ENCODE measurements around the gene THAP9.
"Not testable (repeated sequence)": the region's sequence is repeated elsewhere in the genome, so short reads cannot be mapped to it uniquely, and the experiment has no call there.

The THAP9 gene

DNA sequence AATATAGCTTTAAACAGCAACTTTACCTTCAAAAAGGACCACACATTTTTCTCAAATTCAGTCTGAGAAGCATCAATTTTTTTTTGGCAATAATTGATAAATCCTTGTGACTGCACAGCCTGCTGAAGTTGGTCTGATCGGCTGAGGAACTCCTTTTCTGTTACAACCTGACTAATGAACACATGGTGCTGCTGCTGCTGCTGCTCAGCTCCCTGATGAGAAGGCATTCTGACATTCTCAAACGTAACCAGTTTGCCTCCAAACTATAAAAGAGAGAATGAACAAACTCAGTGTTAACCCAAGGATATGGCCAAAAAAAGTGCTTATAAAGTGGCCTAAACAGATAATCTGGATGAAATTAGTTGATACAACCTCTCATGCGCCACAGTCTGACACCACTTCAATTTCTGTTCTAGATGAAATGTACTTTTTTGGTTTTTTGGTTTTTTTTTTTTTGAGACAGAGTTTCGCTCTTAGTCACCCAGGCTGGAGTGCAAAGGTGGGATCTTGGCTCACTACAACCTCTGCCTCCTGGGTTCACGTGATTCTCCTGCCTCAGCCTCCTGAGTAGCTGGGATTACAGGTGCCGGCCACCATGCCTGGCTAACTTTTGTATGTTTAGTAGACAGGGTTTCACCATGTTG is 36.1 kb upstream of the THAP9 start:
- TF ChIP-seq, protein P1, sequence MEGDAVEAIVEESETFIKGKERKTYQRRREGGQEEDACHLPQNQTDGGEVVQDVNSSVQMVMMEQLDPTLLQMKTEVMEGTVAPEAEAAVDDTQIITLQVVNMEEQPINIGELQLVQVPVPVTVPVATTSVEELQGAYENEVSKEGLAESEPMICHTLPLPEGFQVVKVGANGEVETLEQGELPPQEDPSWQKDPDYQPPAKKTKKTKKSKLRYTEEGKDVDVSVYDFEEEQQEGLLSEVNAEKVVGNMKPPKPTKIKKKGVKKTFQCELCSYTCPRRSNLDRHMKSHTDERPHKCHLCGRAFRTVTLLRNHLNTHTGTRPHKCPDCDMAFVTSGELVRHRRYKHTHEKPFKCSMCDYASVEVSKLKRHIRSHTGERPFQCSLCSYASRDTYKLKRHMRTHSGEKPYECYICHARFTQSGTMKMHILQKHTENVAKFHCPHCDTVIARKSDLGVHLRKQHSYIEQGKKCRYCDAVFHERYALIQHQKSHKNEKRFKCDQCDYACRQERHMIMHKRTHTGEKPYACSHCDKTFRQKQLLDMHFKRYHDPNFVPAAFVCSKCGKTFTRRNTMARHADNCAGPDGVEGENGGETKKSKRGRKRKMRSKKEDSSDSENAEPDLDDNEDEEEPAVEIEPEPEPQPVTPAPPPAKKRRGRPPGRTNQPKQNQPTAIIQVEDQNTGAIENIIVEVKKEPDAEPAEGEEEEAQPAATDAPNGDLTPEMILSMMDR (conservative IDR thresholded peaks at IDR 0.05; ENCODE audit: low read depth, low read length): no peak
- DNase-seq (ENCODE audit: low read depth): no peak
- H3K4me3 ChIP-seq (ENCODE audit: low read length): no peak overlapping the region

DNA sequence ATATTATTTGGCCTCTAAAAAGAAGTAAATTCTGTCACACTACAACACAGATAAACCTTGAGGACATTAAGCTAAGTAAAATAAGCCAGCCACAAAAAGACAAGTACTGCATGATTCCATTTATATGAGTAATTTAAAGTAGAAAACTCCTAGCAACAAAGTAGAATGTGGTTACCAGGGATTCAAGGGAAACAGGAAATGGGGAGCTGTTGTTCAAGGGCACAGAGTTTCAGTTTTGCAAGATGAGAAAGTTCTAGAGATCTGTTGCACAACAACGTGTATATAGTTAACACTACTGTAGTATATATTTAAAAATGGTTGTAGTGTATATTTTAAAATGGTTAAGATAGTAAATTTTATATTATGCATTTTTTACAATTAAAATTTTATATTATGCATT is 34.9 kb upstream of the THAP9 start:
- peak; percentile 34 for DNase-seq (ENCODE audit: low read depth)
- TF ChIP-seq, protein P1 (conservative IDR thresholded peaks at IDR 0.05; ENCODE audit: low read depth, low read length): no peak
- no peak overlapping the region for H3K4me3 ChIP-seq (ENCODE audit: low read length)

DNA sequence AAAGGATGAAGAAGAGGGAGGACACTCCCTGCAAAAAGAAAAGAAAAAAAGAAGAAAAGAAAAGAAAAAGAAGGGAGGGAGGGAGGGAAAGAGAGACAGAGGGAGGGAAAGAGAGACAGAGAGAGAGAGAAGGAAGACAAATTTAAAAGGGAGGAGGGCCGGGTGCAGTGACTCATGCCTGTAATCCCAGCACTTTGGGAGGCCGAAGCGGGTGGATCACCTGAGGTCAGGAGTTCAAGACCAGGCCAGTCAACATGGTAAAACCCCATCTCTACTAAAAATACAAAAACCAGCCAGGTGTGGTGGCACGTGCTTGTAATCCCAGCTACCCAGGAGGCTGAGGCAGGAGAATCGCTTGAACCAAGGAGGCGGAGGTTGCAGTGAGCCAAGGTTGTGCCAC is 34.5 kb upstream of the THAP9 start:
- not testable (repeated sequence) for DNase-seq (ENCODE audit: low read depth); H3K4me3 ChIP-seq (ENCODE audit: low read length)

DNA sequence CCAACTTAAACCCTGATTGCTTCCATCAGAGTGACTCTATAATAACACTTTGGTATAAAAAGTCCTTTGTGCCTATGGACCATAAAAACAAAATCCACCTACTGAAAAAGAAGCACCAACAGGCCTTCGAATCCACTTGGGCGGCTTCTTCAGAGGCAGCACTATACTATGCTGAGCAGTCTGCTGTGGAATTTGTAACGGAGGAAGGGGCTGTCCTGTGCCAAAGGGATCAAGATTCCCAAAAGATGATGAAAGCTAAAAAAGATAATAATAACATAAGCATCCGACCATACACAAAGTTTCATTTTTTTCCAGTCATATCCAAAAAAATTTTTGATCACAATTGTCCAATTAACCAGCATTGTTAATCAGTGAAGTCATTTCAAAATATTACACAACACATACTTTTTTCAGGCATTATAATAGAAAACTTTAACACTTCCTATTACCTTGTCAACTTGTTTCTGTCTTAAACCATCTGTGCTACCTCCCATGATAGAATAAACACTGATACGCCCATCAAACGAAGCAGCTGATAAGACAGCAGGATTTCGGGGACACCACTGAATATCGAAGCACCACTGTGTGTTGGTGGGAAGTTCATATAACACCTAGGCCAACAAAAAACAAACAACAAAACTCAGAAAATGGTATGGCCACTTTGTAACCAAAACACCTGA is 33.7 kb upstream of the THAP9 start:
- no peak for DNase-seq (ENCODE audit: low read depth)
- TF ChIP-seq, protein P1 (conservative IDR thresholded peaks at IDR 0.05; ENCODE audit: low read depth, low read length): no peak
- no peak overlapping the region for H3K4me3 ChIP-seq (ENCODE audit: low read length)

DNA sequence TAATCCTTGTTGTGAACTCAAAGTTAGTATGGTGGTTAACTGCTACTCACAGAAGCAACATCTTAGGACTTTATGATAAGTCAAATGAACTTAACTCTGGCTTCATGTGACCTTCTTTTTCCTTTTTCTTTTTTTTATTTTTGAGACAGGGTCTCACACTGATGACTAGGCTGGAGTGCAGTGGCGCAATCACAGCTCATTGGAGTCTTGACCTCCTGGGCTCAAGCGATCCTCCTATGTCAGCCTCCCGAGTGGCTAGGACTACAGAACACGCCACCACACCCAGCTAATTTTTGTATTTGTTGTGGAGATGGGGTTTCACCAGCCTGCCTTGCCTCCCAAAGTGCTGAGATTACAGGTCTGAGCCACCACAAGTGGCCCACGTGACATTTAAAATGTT is 32.0 kb upstream of the THAP9 start:
- TF ChIP-seq, protein P1 (conservative IDR thresholded peaks at IDR 0.05; ENCODE audit: low read depth, low read length): no peak
- H3K4me3 ChIP-seq (ENCODE audit: low read length): no peak overlapping the region
- DNase-seq (ENCODE audit: low read depth): no peak

DNA sequence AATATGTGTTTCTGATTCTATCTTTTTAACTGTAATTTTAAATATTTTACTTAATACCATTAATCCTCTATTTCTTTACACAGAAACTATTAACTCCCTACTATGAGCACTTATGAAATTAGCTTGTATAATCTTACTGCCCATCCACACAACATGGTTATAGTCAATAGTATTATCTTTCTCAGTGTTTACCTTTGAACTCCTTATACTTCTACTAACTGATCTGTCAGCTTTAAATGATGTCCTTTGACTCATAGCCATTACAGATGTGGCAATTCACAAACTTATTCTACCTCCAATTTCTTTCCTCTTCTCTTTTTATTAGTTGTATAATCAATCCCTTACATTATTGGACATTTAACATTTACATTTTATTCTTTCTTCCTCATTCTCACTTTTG is 15.1 kb upstream of the THAP9 start:
- DNase-seq (ENCODE audit: low read depth): no peak
- TF ChIP-seq, protein P1 (conservative IDR thresholded peaks at IDR 0.05; ENCODE audit: low read depth, low read length): no peak
- no peak overlapping the region for H3K4me3 ChIP-seq (ENCODE audit: low read length)

DNA sequence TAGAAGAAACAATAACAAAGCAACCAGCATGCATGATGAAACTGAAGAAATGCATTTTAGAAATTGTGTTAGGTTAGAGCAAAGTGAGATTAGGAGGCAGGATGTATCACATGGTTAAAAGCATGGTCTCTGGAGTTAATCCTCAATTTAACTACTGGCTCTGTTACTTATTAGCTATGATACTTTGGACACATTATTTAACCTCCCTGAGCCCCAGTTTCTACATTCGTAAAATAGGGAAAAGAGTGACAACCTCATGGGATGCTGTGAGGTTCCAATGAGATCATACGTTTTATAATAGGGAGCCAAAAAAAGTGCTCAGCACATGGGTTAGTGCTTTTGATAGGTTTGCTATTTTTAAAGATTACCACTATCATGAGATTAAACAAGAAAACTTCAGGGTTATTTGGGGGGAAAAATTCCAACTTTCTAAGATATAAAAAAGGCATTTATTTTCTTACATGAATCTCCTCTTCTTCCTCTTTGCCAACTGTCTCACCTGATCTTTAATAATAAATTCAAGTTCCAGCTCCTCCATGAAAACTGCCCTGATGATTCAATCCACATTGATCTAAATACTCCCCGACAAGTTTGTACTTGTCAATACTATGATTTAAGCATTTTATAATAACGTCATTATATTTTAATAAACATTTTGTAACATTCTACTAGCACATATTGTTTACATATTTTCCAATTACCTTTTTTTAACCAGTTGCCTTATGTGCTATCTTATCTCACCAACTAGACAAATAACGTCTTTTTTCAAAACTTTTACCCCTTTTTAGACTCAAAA is 14.2 kb upstream of the THAP9 start:
- no peak for DNase-seq (ENCODE audit: low read depth)
- H3K4me3 ChIP-seq (ENCODE audit: low read length): no peak overlapping the region
- TF ChIP-seq, protein P1 (conservative IDR thresholded peaks at IDR 0.05; ENCODE audit: low read depth, low read length): no peak

All from retinal pigment epithelial cell (primary cell).